ENCODE results near the gene HOXD9.

Gene HOXD9

GRCh38 chr2:176088048-176088936 is 34.2 kb upstream of the HOXD9 start:
- Histone ChIP-seq H3K27ac (no peak overlapping the region), H3K27me3 (peaks cover 100% of the 10 kb centered on the region), H3K4me1 (ENCODE audit: control insufficient read depth in 1 of 2, insufficient read depth in 1 of 2, low read depth in 1 of 2, low read length in 1 of 2) (peaks cover 49 to 57% of the 10 kb centered on the region in 2 experiments), H3K4me3 (ENCODE audit: low read depth in 1 of 2, low read length in 1 of 2) (peak overlapping the region; percentile 36 to 39), H3K36me3 (no peaks in the 10 kb centered on the region), H3K9me3 (no peaks in the 10 kb centered on the region)
- TF ChIP-seq, protein P1, sequence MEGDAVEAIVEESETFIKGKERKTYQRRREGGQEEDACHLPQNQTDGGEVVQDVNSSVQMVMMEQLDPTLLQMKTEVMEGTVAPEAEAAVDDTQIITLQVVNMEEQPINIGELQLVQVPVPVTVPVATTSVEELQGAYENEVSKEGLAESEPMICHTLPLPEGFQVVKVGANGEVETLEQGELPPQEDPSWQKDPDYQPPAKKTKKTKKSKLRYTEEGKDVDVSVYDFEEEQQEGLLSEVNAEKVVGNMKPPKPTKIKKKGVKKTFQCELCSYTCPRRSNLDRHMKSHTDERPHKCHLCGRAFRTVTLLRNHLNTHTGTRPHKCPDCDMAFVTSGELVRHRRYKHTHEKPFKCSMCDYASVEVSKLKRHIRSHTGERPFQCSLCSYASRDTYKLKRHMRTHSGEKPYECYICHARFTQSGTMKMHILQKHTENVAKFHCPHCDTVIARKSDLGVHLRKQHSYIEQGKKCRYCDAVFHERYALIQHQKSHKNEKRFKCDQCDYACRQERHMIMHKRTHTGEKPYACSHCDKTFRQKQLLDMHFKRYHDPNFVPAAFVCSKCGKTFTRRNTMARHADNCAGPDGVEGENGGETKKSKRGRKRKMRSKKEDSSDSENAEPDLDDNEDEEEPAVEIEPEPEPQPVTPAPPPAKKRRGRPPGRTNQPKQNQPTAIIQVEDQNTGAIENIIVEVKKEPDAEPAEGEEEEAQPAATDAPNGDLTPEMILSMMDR (IDR thresholded peaks at IDR 0.05), result no peak

GRCh38 chr2:176088937-176089842 is 33.3 kb upstream of the HOXD9 start:
- TF ChIP-seq, protein P1 (IDR thresholded peaks at IDR 0.05), result no peak
- no peaks in the 10 kb centered on the region for H3K9me3 ChIP-seq
- H3K27me3 ChIP-seq, result peaks cover 100% of the 10 kb centered on the region
- peaks cover 44 to 52% of the 10 kb centered on the region in 2 experiments for H3K4me1 ChIP-seq (ENCODE audit: control insufficient read depth in 1 of 2, insufficient read depth in 1 of 2, low read depth in 1 of 2, low read length in 1 of 2)
- H3K36me3 ChIP-seq, result no peaks in the 10 kb centered on the region
- no peak overlapping the region for H3K27ac ChIP-seq
- no peak overlapping the region for H3K4me3 ChIP-seq (ENCODE audit: low read depth in 1 of 2, low read length in 1 of 2)

GRCh38 chr2:176089843-176090395 is 32.6 kb upstream of the HOXD9 start:
- H3K4me3 ChIP-seq (ENCODE audit: low read depth in 1 of 2, low read length in 1 of 2), result no peak overlapping the region
- TF ChIP-seq, protein P1 (IDR thresholded peaks at IDR 0.05), result no peak

DNA sequence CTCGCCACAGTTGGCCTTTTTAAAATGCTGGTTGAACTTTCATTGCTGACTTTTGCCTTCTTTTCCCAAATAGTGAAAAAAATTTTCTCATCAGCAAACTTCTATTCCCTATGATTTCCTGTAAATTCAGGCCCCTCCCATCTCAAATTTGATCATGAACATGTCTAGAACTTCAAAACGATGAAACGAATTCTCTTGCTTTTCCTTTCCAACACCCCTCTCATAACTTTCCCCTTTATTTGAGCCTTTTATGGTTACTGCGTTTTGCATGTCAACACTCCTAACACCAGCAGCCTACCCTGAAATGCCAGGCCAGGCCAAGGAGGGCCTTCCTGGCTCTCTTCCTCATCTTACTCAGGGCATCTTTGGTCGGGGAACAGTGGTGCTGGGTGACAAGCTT is 31.7 kb upstream of the HOXD9 start:
- Histone ChIP-seq H3K9me3 (no peaks in the 10 kb centered on the region), H3K4me1 (ENCODE audit: control insufficient read depth in 1 of 2, insufficient read depth in 1 of 2, low read depth in 1 of 2, low read length in 1 of 2) (peaks cover 27 to 38% of the 10 kb centered on the region in 2 experiments)

More at GRCh38 chr2:176089843-176090395, 32.6 kb upstream of the HOXD9 start:
- Histone ChIP-seq H3K4me1 (ENCODE audit: control insufficient read depth in 1 of 2, insufficient read depth in 1 of 2, low read depth in 1 of 2, low read length in 1 of 2) (peaks cover 37 to 47% of the 10 kb centered on the region in 2 experiments), H3K9me3 (no peaks in the 10 kb centered on the region), H3K36me3 (no peaks in the 10 kb centered on the region), H3K27me3 (peaks cover 100% of the 10 kb centered on the region), H3K27ac (no peak overlapping the region)

More for the DNA sequence above, 31.7 kb upstream of the HOXD9 start:
- Histone ChIP-seq H3K27ac (no peak overlapping the region), H3K27me3 (peaks cover 100% of the 10 kb centered on the region), H3K4me3 (ENCODE audit: low read depth in 1 of 2, low read length in 1 of 2) (no peak overlapping the region), H3K36me3 (no peaks in the 10 kb centered on the region)
- TF ChIP-seq, protein P1 (IDR thresholded peaks at IDR 0.05), result no peak

Data from neutrophil (primary cell).